Measurements from ENCODE around the gene ARL13A. TPM values are rescaled to one million over a fixed set of nuclear protein-coding genes. Genes with fewer than 3 reads are reported as not detected.

The ARL13A gene
- total RNA-seq, 4 donors from 2014 or later = not detected

GRCh38 chrX:100948557-100948956 lies 21.0 kb upstream of the ARL13A start:
- Histone ChIP-seq H3K36me3 (no peaks in the 10 kb centered on the region), H3K4me3 (no peak overlapping the region), H3K27ac (no peak overlapping the region), H3K4me1 (no peaks in the 10 kb centered on the region), H3K27me3 (no peaks in the 10 kb centered on the region), H3K9me3 (no peaks in the 10 kb centered on the region)
- no peak for TF ChIP-seq POLR2AphosphoS5 (IDR thresholded peaks at IDR 0.05)
- TF ChIP-seq EP300 (IDR thresholded peaks at IDR 0.05) = no peak
- TF ChIP-seq POLR2A (IDR thresholded peaks at IDR 0.05) = no peak
- TF ChIP-seq, protein P1, sequence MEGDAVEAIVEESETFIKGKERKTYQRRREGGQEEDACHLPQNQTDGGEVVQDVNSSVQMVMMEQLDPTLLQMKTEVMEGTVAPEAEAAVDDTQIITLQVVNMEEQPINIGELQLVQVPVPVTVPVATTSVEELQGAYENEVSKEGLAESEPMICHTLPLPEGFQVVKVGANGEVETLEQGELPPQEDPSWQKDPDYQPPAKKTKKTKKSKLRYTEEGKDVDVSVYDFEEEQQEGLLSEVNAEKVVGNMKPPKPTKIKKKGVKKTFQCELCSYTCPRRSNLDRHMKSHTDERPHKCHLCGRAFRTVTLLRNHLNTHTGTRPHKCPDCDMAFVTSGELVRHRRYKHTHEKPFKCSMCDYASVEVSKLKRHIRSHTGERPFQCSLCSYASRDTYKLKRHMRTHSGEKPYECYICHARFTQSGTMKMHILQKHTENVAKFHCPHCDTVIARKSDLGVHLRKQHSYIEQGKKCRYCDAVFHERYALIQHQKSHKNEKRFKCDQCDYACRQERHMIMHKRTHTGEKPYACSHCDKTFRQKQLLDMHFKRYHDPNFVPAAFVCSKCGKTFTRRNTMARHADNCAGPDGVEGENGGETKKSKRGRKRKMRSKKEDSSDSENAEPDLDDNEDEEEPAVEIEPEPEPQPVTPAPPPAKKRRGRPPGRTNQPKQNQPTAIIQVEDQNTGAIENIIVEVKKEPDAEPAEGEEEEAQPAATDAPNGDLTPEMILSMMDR (IDR thresholded peaks at IDR 0.05) = no peak
- 100% methylated on average over 1 of the region's 1 CpG for WGBS
- DNase-seq (ENCODE audit: low spot score in 2 of 2) = no peak

- 78% methylated on average over 3 of the region's 3 CpGs for WGBS
- Histone ChIP-seq H3K36me3 (no peaks in the 10 kb centered on the region), H3K4me3 (no peak overlapping the region), H3K4me1 (no peaks in the 10 kb centered on the region), H3K9me3 (no peaks in the 10 kb centered on the region), H3K27me3 (no peaks in the 10 kb centered on the region), H3K27ac (no peak overlapping the region)
- TF ChIP-seq EP300 (IDR thresholded peaks at IDR 0.05) (no peak), POLR2A (IDR thresholded peaks at IDR 0.05) (no peak), POLR2AphosphoS5 (IDR thresholded peaks at IDR 0.05) (no peak)
- TF ChIP-seq, protein P1 (IDR thresholded peaks at IDR 0.05) = no peak
- DNase-seq (ENCODE audit: low spot score in 2 of 2) = no peak
Observed at GRCh38 chrX:100962811-100963210, 6.7 kb upstream of the ARL13A start.

GRCh38 chrX:100964362-100964761 lies 5.1 kb upstream of the ARL13A start:
- no peak overlapping the region for H3K27ac ChIP-seq
- H3K4me3 ChIP-seq = no peak overlapping the region
- H3K4me1 ChIP-seq = no peaks in the 10 kb centered on the region
- TF ChIP-seq POLR2A (IDR thresholded peaks at IDR 0.05) = no peak
- no peak for TF ChIP-seq POLR2AphosphoS5 (IDR thresholded peaks at IDR 0.05)
- TF ChIP-seq, protein P1 (IDR thresholded peaks at IDR 0.05) = no peak
- no peak for TF ChIP-seq EP300 (IDR thresholded peaks at IDR 0.05)
- H3K36me3 ChIP-seq = no peaks in the 10 kb centered on the region
- DNase-seq (ENCODE audit: low spot score in 2 of 2) = no peak
- no peaks in the 10 kb centered on the region for H3K27me3 ChIP-seq
- H3K9me3 ChIP-seq = no peaks in the 10 kb centered on the region

DNA sequence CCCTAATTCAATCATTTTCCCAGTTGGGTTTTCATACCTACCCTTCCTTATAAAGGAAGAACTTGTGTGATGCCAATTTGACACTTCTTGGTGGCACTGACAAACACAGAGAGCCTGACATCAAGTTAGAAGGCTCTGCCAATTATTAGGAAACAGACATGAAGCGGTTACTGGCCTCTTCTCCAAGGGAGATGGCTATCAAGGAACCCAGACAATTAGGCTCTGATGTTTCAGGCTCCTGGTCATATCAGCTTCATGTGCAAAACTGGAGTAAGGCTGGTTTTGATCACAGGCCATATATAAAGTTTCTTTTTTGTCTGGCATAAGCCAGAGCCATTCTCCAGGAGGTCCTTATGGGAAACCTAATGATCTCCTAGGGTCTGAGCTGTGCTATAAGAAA lies 428 bp downstream of the ARL13A start:
- no peaks in the 10 kb centered on the region for H3K9me3 ChIP-seq

GRCh38 chrX:100973411-100973810 lies 3.9 kb downstream of the ARL13A start:
- Histone ChIP-seq H3K9me3 (no peaks in the 10 kb centered on the region), H3K27ac (no peak overlapping the region), H3K4me3 (no peak overlapping the region), H3K4me1 (no peaks in the 10 kb centered on the region), H3K27me3 (no peaks in the 10 kb centered on the region), H3K36me3 (no peaks in the 10 kb centered on the region)
- DNase-seq (ENCODE audit: low spot score in 2 of 2) = no peak
- WGBS = 95% methylated on average over 19 of the region's 19 CpGs
- TF ChIP-seq POLR2AphosphoS5 (IDR thresholded peaks at IDR 0.05) (no peak), EP300 (IDR thresholded peaks at IDR 0.05) (no peak)
- TF ChIP-seq, protein P1 (IDR thresholded peaks at IDR 0.05) = no peak

More for the DNA sequence above, 428 bp downstream of the ARL13A start:
- Histone ChIP-seq H3K27ac (no peak overlapping the region), H3K4me3 (no peak overlapping the region), H3K4me1 (no peaks in the 10 kb centered on the region), H3K36me3 (no peaks in the 10 kb centered on the region), H3K27me3 (no peaks in the 10 kb centered on the region)
- 62% methylated on average over 1 of the region's 1 CpG for WGBS
- TF ChIP-seq, protein P1 (IDR thresholded peaks at IDR 0.05) = no peak
- TF ChIP-seq EP300 (IDR thresholded peaks at IDR 0.05) (no peak), POLR2A (IDR thresholded peaks at IDR 0.05) (no peak), POLR2AphosphoS5 (IDR thresholded peaks at IDR 0.05) (no peak)
- DNase-seq (ENCODE audit: low spot score in 2 of 2) = no peak

All from suprapubic skin (tissue), 4 donors.